Loucy (cell line): ENCODE measurements around the gene HMX1.

ENCODE experiments used
- EZH2phosphoT487 ChIP-seq: fragments of 200-600 bp; IDR thresholded peaks from 2 replicates; pipeline ENCODE4 v1.6.1; 2018; ENCODE audit warnings: antibody characterized with exemption, mild to moderate bottlenecking, moderate library complexity, borderline replicate concordance
- TF ChIP-seq, protein P1 (sequence below): fragments of 200-600 bp; sonication (generic); conservative IDR thresholded peaks from 2 replicates; pipeline ENCODE4 v1.5.1; 2014; ENCODE audit warnings: mild to moderate bottlenecking, antibody characterized with exemption, low read length

DNA sequence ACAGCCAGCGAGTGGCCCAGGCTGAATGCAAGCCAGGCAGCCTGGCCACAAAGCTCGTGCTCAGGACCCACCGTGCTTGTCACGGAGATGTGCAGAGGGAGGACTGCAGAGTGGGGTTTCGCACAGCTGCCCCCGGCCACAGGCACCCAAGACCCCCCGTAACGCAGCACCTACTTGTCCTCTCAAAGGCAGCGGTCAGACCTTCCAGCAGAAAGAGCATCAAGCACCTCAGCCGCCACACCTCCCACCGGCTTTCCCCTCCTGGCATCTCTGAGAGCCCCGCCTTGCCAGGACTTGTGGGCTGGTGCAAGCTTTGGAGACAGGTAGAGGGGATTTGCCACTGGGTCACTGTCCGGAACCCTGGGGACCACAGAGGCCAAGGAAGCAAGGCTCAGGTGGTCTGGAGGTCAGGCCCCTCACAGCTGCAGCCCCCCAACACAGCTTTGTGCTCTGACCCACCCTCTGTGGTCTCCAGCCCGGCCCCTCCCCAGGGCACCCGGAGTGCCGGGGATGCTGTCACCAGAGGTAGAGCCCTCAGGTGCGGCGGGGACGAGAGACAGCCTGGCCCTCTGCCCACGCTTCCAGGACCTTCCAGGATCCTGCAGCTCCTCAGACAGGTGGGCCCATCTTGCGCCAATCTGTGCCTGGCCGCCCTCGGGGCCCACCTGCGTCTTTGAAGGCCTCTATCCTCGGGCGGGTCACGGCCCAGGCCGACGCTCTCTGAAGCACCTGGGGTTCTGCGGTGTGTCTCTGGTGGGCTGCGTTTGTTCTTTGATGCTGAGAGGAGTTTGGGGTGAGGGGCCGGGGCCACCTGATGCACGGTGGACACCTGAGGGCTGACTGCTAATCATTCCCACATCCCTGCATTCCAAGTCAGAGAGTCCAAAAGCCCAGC, 34.4 kb upstream of the HMX1 start:
- TF ChIP-seq, protein P1, sequence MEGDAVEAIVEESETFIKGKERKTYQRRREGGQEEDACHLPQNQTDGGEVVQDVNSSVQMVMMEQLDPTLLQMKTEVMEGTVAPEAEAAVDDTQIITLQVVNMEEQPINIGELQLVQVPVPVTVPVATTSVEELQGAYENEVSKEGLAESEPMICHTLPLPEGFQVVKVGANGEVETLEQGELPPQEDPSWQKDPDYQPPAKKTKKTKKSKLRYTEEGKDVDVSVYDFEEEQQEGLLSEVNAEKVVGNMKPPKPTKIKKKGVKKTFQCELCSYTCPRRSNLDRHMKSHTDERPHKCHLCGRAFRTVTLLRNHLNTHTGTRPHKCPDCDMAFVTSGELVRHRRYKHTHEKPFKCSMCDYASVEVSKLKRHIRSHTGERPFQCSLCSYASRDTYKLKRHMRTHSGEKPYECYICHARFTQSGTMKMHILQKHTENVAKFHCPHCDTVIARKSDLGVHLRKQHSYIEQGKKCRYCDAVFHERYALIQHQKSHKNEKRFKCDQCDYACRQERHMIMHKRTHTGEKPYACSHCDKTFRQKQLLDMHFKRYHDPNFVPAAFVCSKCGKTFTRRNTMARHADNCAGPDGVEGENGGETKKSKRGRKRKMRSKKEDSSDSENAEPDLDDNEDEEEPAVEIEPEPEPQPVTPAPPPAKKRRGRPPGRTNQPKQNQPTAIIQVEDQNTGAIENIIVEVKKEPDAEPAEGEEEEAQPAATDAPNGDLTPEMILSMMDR, result no peak
- TF ChIP-seq EZH2phosphoT487, result no peak
